Measurements from ENCODE around the gene EIF2A. TPM values are rescaled to one million over a fixed set of nuclear protein-coding genes. Genes with fewer than 3 reads are reported as not detected.

Gene EIF2A
- total RNA-seq: 164 and 304 TPM in 2 replicates

DNA sequence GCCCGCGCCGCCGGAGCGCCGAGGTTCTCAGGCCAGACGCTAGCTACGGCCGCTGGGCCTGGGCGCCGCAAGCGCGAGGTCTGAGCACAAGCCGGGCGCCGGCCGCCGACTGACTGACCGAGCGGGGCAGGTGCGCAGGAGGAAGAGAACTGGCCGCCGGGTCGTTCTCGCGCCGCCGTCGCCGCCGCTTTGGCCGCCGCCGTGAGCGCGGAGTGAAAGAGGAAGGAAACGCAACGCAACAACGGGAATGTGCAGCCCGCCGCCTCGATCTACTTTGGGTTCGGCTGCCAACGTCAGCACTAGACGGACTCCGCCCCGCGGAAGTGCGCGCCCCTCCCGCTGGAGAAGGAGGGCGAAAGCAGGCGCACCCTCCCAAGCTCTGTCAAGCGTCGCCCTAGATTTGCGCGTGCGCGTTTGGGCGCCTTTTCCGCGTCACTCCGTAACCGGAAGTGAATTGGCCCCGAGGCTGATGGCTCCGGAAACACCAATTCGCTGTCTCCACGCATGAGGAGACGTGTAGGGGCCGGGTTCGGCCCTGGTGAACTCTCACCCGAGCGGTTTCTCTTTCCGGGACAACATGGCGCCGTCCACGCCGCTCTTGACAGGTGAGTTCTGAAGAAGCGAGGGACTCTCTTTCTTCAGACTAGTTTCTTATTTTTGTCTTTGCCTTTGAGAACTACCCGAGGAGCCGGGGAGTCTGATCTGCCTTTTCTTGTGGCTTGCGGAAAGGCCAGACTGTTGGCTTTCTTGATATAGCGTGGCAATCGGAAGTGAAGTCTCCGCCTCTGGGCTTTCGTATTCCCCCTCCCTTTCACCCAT, at the start of gene EIF2A, which contains the start of gene SERP1:
Gene EIF2A (plus strand): TSS at position 562 of the 819 bp plus-strand sequence. CDS start 16 bp downstream, at position 578.
Gene SERP1 (minus strand): TSS at position 271 of the 819 bp plus-strand sequence. CDS start 361 bp downstream, outside the sequence.

DNA sequence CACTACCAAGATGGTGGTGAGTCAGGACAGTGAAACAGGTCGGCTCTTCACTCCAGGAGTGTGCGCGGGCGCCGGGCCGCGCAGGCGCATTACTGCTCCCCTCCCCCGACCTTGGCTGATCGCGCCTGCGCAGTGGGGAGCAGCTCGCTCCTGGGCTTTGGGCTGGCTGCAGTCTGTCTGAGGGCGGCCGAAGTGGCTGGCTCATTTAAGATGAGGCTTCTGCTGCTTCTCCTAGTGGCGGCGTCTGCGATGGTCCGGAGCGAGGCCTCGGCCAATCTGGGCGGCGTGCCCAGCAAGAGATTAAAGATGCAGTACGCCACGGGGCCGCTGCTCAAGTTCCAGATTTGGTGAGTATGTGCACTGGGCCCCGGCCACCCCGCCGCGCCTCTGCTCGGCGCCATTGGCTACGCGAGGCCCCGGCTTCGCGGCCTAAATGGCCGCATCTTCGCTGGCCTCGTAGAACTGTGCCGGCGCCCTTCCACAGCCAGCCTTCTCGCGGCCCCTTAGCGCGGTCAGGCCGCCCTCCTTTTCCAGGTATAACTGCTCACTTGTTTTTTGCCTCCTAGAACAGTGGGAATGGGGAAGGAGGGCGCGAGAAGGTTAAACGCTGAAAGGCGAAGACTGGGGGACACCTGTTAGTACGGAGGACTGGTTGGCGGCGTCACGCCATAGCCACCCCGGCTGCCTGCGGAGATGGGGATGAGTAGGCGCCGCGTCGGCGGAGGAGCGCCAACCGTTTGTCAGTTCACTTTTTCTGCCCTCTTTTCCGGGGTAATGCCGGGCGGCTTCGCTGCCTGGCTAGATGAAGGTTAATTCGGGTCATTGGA, 56.8 kb downstream of the EIF2A start, which contains the start of gene SELENOT:
Gene SELENOT (plus strand): TSS at position 169 of the 827 bp plus-strand sequence. CDS start 42 bp downstream, at position 211.

Other genes with a start within 250 kb of the EIF2A start
- 4.4 and 4.9 TPM in 2 replicates for gene TSC22D2, start 138.5 kb upstream of the EIF2A start, total RNA-seq
- 113 and 127 TPM in 2 replicates for gene SERP1, start 291 bp upstream of the EIF2A start, total RNA-seq
- 154 and 239 TPM in 2 replicates for gene SELENOT, start 56.5 kb downstream of the EIF2A start, total RNA-seq
- gene ERICH6, start 157.1 kb downstream of the EIF2A start, total RNA-seq: under 0.01 and 0.09 TPM in 2 replicates
- gene SIAH2, start 216.4 kb downstream of the EIF2A start, total RNA-seq: 9.0 and 9.9 TPM in 2 replicates